SH-SY5Y (cell line): ENCODE measurements around the gene COG8.

Experiments used
- GATA2 ChIP-seq: IDR thresholded peaks from 2 replicates; pipeline ENCODE4 v1.6.1; 2011; ENCODE audit warnings: mild to moderate bottlenecking, low read depth, low read length
- GATA3 ChIP-seq: IDR thresholded peaks from 2 replicates; pipeline ENCODE4 v1.6.1; 2011; ENCODE audit warnings: low read depth, mild to moderate bottlenecking, low read length, moderate library complexity

GRCh38 chr16:69298261-69298660, 41.1 kb downstream of the COG8 start:
- TF ChIP-seq GATA2: no peak
- TF ChIP-seq GATA3: no peak
